KMS-11 (cell line): ENCODE measurements around the gene HOXD10.

ENCODE experiments used
- H2AFZ ChIP-seq: fragments of 200-600 bp; sonication (generic); 2 replicates; pipeline ENCODE4 v1.6.1; 2016; ENCODE audit warnings: antibody characterized with exemption, mixed run types, low read depth
- H3K27ac ChIP-seq: fragments of 200-600 bp; sonication (generic); 2 replicates; pipeline ENCODE4 v1.6.1; 2016; ENCODE audit warnings: mild to moderate bottlenecking, mixed run types
- H3K27me3 ChIP-seq: fragments of 200-600 bp; sonication (generic); 2 replicates; pipeline ENCODE4 v1.6.1; 2017; ENCODE audit warnings: mild to moderate bottlenecking, low read depth, mixed run types, moderate library complexity; ENCODE audit not compliant: insufficient read depth
- H3K36me3 ChIP-seq: fragments of 200-600 bp; sonication (generic); 2 replicates; pipeline ENCODE4 v1.6.1; 2017; ENCODE audit warnings: mild to moderate bottlenecking, mixed run types; ENCODE audit not compliant: insufficient read depth
- H3K4me1 ChIP-seq: fragments of 200-600 bp; sonication (generic); 2 replicates; pipeline ENCODE4 v1.6.1; 2016; ENCODE audit warnings: mild to moderate bottlenecking, low read depth, mixed run types; ENCODE audit not compliant: poor library complexity, severe bottlenecking
- H3K4me2 ChIP-seq: fragments of 200-600 bp; sonication (generic); 2 replicates; pipeline ENCODE4 v1.7.0; 2016; ENCODE audit warnings: mild to moderate bottlenecking, mixed run types
- H3K4me3 ChIP-seq: fragments of 200-600 bp; sonication (generic); IDR thresholded peaks from 2 replicates; pipeline ENCODE4 v1.6.1; 2017; ENCODE audit warnings: low read depth, low read length, mixed read lengths; ENCODE audit not compliant: insufficient read depth
- H3K79me2 ChIP-seq: fragments of 200-600 bp; sonication (generic); 2 replicates; pipeline ENCODE4 v1.6.1; 2016; ENCODE audit warnings: low read depth, mixed run types; ENCODE audit not compliant: insufficient read depth
- H3K9ac ChIP-seq: fragments of 200-600 bp; sonication (generic); 2 replicates; pipeline ENCODE4 v1.6.1; 2016; ENCODE audit warnings: mild to moderate bottlenecking, mixed run types
- H4K20me1 ChIP-seq: fragments of 200-600 bp; sonication (generic); 2 replicates; pipeline ENCODE4 v1.6.1; 2016; ENCODE audit warnings: mild to moderate bottlenecking, mixed run types; ENCODE audit not compliant: insufficient read depth
- TF ChIP-seq, protein P1 (sequence below): fragments of 200-600 bp; sonication (generic); conservative IDR thresholded peaks from 2 replicates; pipeline ENCODE4 v1.6.1; 2017; ENCODE audit warnings: low read depth, mild to moderate bottlenecking, antibody characterized with exemption, low read length, moderate library complexity, mixed read lengths

The HOXD10 gene

DNA sequence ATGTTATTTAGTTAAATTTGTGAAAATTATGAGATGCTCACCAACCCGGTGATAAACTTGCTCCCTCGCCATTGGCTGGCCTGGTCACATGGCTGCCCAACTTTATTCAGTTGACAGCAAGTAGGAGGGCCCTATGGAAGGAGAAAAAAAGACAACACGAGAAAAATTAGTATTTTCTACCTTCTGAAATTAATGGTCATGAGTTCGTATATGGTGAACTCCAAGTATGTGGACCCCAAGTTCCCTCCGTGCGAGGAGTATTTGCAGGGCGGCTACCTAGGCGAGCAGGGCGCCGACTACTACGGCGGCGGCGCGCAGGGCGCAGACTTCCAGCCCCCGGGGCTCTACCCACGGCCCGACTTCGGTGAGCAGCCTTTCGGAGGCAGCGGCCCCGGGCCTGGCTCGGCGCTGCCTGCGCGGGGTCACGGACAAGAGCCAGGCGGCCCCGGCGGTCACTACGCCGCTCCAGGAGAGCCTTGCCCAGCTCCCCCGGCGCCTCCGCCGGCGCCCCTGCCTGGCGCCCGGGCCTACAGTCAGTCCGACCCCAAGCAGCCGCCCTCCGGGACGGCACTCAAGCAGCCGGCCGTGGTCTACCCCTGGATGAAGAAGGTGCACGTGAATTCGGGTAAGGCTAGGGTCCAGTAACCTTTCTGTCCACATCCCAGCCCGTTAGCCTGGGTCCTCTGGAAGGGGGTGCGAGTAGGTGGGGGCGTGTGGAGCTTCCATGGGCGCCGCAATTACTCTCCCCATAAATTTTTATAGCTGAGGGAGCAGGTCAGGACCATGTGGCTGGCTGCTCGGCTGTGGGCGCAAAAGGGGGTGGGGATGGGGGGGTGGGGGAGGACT, 35.1 kb downstream of the HOXD10 start, which contains the start of gene HOXD4:
TSS of gene HOXD4 (plus strand) at position 109 of the 846 bp plus-strand sequence. CDS start at position 193, 84 bp downstream.
- H3K4me1 ChIP-seq, result no peaks in the 10 kb centered on the region
- H3K36me3 ChIP-seq, result no peaks in the 10 kb centered on the region
- no peak within 1 kb of the TSS for H3K4me2 ChIP-seq
- H2AFZ ChIP-seq, result no peak within 1 kb of the TSS
- H3K4me3 ChIP-seq, result no peak within 1 kb of the TSS
- no peak within 1 kb of the TSS for H3K27ac ChIP-seq
- TF ChIP-seq, protein P1, sequence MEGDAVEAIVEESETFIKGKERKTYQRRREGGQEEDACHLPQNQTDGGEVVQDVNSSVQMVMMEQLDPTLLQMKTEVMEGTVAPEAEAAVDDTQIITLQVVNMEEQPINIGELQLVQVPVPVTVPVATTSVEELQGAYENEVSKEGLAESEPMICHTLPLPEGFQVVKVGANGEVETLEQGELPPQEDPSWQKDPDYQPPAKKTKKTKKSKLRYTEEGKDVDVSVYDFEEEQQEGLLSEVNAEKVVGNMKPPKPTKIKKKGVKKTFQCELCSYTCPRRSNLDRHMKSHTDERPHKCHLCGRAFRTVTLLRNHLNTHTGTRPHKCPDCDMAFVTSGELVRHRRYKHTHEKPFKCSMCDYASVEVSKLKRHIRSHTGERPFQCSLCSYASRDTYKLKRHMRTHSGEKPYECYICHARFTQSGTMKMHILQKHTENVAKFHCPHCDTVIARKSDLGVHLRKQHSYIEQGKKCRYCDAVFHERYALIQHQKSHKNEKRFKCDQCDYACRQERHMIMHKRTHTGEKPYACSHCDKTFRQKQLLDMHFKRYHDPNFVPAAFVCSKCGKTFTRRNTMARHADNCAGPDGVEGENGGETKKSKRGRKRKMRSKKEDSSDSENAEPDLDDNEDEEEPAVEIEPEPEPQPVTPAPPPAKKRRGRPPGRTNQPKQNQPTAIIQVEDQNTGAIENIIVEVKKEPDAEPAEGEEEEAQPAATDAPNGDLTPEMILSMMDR, result no peak
- H3K9ac ChIP-seq, result no peak within 1 kb of the TSS
- no peaks in the 10 kb centered on the region for H3K27me3 ChIP-seq
- H3K79me2 ChIP-seq, result no peaks in the 10 kb centered on the region
- H4K20me1 ChIP-seq, result no peaks in the 10 kb centered on the region

DNA sequence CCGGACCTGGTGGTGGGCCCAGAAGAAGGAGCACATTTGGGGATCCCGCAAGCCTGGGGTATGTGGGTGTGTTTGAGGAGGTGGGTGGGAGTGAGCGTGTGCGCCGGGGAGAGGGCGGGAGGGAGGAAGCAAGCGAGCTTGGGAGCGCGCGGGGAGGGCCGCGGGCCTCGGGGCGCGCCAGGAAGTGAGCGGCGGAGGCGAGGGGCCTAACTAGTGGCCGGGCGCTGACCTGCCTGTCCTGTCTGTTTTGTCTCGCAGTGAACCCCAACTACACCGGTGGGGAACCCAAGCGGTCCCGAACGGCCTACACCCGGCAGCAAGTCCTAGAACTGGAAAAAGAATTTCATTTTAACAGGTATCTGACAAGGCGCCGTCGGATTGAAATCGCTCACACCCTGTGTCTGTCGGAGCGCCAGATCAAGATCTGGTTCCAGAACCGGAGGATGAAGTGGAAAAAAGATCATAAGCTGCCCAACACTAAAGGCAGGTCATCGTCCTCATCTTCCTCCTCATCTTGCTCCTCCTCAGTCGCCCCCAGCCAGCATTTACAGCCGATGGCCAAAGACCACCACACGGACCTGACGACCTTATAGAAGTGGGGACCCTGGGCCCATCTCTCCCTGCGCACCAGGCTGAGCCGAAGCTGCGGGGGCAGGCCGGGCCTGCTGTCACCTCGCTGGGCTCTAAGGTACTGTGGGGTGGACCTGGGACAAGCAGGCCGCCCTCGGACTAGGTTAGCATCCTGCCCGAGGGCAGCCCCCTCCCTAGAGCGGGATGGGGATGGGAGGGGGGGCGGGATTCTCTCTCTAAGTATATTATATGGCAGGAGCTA, 36.0 kb downstream of the HOXD10 start:
- Histone ChIP-seq H3K36me3 (no peaks in the 10 kb centered on the region), H3K27ac (no peak overlapping the region), H3K4me3 (no peak overlapping the region), H3K4me2 (no peak overlapping the region), H3K4me1 (no peaks in the 10 kb centered on the region), H3K27me3 (no peaks in the 10 kb centered on the region), H2AFZ (no peak overlapping the region), H3K9ac (no peak overlapping the region), H4K20me1 (no peaks in the 10 kb centered on the region), H3K79me2 (no peaks in the 10 kb centered on the region)
- TF ChIP-seq, protein P1, result no peak

DNA sequence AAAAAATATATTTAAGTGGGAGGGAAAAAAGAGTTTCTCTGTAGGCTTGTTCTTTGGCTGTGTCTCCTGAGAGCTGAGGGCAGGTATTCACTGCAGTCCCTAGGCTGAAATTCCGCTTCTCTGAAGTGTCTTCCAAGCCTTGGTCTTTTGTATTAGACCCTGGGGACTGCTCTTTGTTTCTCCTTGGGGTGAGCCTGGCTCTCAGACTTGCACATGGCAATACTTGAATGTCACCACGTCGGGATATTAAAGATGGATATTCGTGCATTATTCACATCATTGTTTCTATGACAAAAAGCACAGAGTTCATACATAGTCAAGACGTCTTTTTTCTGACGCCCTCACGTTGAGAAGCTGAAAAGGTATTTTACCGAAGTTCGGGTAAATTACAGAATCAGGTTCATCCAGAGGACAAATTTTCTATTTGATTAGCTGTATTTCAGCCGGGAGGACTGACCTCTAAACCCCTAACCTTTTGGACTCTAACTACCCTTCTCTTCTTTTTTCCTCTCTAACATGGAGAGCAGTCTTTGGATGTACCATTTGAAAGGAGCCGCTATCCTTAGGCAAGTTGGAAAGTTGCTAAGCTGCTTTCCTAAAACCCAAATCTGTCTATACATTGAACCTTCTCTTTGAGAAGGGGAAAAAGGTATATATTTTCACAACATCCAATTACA, 38.1 kb downstream of the HOXD10 start:
- TF ChIP-seq, protein P1, result no peak
- H3K4me2 ChIP-seq, result no peak overlapping the region

DNA sequence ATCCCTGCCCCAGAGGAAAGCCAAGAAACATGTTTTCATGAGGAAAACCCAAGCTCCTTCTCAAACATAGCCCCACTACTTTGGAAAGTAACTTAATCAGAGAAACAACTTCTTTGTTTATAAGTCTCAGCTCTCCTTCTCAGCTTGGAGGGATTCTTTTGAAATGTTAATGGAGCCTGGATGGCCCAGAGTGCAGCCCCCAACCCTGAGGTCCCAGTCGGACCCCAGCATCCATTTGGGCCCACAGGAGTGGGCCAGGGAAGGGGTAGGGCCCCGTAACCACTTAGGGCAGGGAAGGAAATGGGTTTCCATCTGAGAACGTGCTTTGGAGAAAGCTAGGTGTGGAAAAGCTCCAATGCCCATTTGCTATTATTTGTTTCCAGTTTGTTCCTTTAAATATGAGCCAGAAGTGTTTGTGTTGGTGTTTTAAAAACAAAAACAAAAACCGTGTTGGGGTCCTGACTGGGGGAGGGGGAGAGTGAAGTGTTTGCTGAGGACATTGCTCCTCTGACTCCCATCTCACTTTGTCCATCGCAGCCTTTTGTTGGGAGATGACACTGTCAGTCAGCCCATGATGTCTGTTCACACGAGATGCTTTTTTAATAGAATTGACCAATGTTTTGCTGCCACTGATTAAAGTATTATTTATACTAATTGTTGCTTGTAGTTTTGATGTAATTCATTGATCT, 38.9 kb downstream of the HOXD10 start:
- H4K20me1 ChIP-seq, result no peaks in the 10 kb centered on the region
- no peak overlapping the region for H3K4me3 ChIP-seq
- H3K9ac ChIP-seq, result no peak overlapping the region
- TF ChIP-seq, protein P1, result no peak
- no peaks in the 10 kb centered on the region for H3K79me2 ChIP-seq
- H3K4me2 ChIP-seq, result no peak overlapping the region
- H3K27me3 ChIP-seq, result no peaks in the 10 kb centered on the region
- no peak overlapping the region for H3K27ac ChIP-seq
- no peaks in the 10 kb centered on the region for H3K36me3 ChIP-seq
- no peak overlapping the region for H2AFZ ChIP-seq
- H3K4me1 ChIP-seq, result no peaks in the 10 kb centered on the region

More for the DNA sequence above, 38.1 kb downstream of the HOXD10 start:
- no peaks in the 10 kb centered on the region for H3K36me3 ChIP-seq
- no peak overlapping the region for H3K9ac ChIP-seq
- no peak overlapping the region for H3K4me3 ChIP-seq
- H4K20me1 ChIP-seq, result no peaks in the 10 kb centered on the region
- no peak overlapping the region for H2AFZ ChIP-seq
- H3K4me1 ChIP-seq, result no peaks in the 10 kb centered on the region
- H3K79me2 ChIP-seq, result no peaks in the 10 kb centered on the region
- H3K27me3 ChIP-seq, result no peaks in the 10 kb centered on the region
- H3K27ac ChIP-seq, result no peak overlapping the region
